ENCODE data around the gene FOXD4.
"Not testable (repeated sequence)": the region's sequence is repeated elsewhere in the genome, so short reads cannot be mapped to it uniquely, and the experiment has no call there.

The FOXD4 gene

GRCh38 chr9:93909-94308 is 24.3 kb downstream of the FOXD4 start:
- not testable (repeated sequence) for DNase-seq (ENCODE audit: low read depth in 2 of 2)

- not testable (repeated sequence) for DNase-seq (ENCODE audit: low read depth in 2 of 2)
Measured at GRCh38 chr9:90851-91250, 27.4 kb downstream of the FOXD4 start.

- DNase-seq (ENCODE audit: low read depth in 2 of 2) = not testable (repeated sequence)
Measured at GRCh38 chr9:88396-89037, 29.7 kb downstream of the FOXD4 start.

GRCh38 chr9:87860-88259 is 30.4 kb downstream of the FOXD4 start:
- DNase-seq (ENCODE audit: low read depth in 2 of 2) = not testable (repeated sequence)

- DNase-seq (ENCODE audit: low read depth in 2 of 2) = not testable (repeated sequence)
Measured at GRCh38 chr9:87105-87504, 31.1 kb downstream of the FOXD4 start.

GRCh38 chr9:86697-87096 is 31.5 kb downstream of the FOXD4 start:
- not testable (repeated sequence) for DNase-seq (ENCODE audit: low read depth in 2 of 2)

- DNase-seq (ENCODE audit: low read depth in 2 of 2) = not testable (repeated sequence)
Measured at GRCh38 chr9:82932-83689, 35.1 kb downstream of the FOXD4 start.

- DNase-seq (ENCODE audit: low read depth in 2 of 2) = not testable (repeated sequence)
Measured at GRCh38 chr9:78333-78732, 39.9 kb downstream of the FOXD4 start.

GRCh38 chr9:76389-76788 is 41.8 kb downstream of the FOXD4 start:
- not testable (repeated sequence) for DNase-seq (ENCODE audit: low read depth in 2 of 2)

- not testable (repeated sequence) for DNase-seq (ENCODE audit: low read depth in 2 of 2)
Measured at GRCh38 chr9:73900-74525, 44.2 kb downstream of the FOXD4 start.

- DNase-seq (ENCODE audit: low read depth in 2 of 2) = not testable (repeated sequence)
Measured at GRCh38 chr9:73076-73899, 44.9 kb downstream of the FOXD4 start.

Data from stimulated activated CD8-positive, alpha-beta memory T cell treated with anti-CD3 and anti-CD28 coated beads, Interleukin-7, amount 100 ng/mL, for 4 hours (primary cell).